ENCODE measurements around the gene SHH. TPM values are rescaled to one million over a fixed set of nuclear protein-coding genes. Genes with fewer than 3 reads are reported as not detected.

SHH gene
- total and polyA plus RNA-seq, 2 of the 13 experiments (the other 11 are each of a cell fraction or from before 2014, with no cell fraction given), result 1.9 to 3.4 TPM

GRCh38 chr7:155836216-155837125 is 24.2 kb upstream of the SHH start:
- DNase-seq (ENCODE audit: low spot score) (no peak), ATAC-seq (no peak; the same call in 2 of the 3 replicates), FAIRE-seq (no peak)
- in situ Hi-C loops (cut with HindIII; ENCODE audit: extremely low pct_ligation_motif_present, low pct_unique_long_range_greater_than_20kb) (no loop called here), intact Hi-C loops (cut with micrococcal nuclease; ENCODE audit: unreplicated experiment) (no loop called here)
- WGBS (ENCODE audit: low lambda C conversion rate), result 73% methylated on average over 10 of the region's 28 CpGs
- ChIA-PET POLR2A (no interaction called here), CTCF (ENCODE audit: low intra/inter-chr PET ratio, low total read pairs) (no interaction called here)
- H4K20me1 ChIP-seq (ENCODE audit: insufficient read depth, low read length), result no peaks in the 10 kb centered on the region
- H3K4me1 ChIP-seq (ENCODE audit: insufficient read depth, low read length), result peaks cover 11% of the 10 kb centered on the region
- TF ChIP-seq HNRNPL (IDR thresholded peaks at IDR 0.05; ENCODE audit: low read depth, low read length), result 0 out of 2 replicates have a peak, but pooled peaks have one; percentile 24
- TF ChIP-seq MED8 (CRISPR knock-in tag; IDR thresholded peaks at IDR 0.05; ENCODE audit: insufficient replicate concordance), result no peak
- TF ChIP-seq ZNF431 (CRISPR knock-in tag; IDR thresholded peaks at IDR 0.05; ENCODE audit: borderline replicate concordance, low read depth), result no peak
- no peaks in the 10 kb centered on the region for H3K79me2 ChIP-seq (ENCODE audit: insufficient read depth, low read length)
- BruUV-seq (replicated peaks), result no TSS peak
- H3K36me3 ChIP-seq (replicated peaks in 1 of 2; ENCODE audit: control insufficient read depth in 1 of 2, insufficient read depth in 2 of 2, low read length in 2 of 2), result no peaks in the 10 kb centered on the region
- no peaks in the 10 kb centered on the region for H3K9me3 ChIP-seq (ENCODE audit: low read length)
- H3K4me2 ChIP-seq (ENCODE audit: low read depth, low read length), result no peak overlapping the region
- H3K27me3 ChIP-seq (ENCODE audit: control insufficient read depth in 1 of 2, insufficient read depth in 2 of 2, low read length in 2 of 2), result peaks cover 12 to 73% of the 10 kb centered on the region in 2 experiments; a peak in 4 of 5 replicates
- no peak overlapping the region for H2AFZ ChIP-seq (ENCODE audit: low read length)
- H3K4me3 ChIP-seq (replicated peaks in 1 of 3; ENCODE audit: insufficient read depth in 1 of 3, low read depth in 2 of 3, low read length in 3 of 3), result no peak overlapping the region
- H3K27ac ChIP-seq (ENCODE audit: extremely low read length, insufficient read depth, low read length), result no peak overlapping the region
- H3K9ac ChIP-seq (ENCODE audit: insufficient read depth, low read depth, low read length), result no peak overlapping the region

DNA sequence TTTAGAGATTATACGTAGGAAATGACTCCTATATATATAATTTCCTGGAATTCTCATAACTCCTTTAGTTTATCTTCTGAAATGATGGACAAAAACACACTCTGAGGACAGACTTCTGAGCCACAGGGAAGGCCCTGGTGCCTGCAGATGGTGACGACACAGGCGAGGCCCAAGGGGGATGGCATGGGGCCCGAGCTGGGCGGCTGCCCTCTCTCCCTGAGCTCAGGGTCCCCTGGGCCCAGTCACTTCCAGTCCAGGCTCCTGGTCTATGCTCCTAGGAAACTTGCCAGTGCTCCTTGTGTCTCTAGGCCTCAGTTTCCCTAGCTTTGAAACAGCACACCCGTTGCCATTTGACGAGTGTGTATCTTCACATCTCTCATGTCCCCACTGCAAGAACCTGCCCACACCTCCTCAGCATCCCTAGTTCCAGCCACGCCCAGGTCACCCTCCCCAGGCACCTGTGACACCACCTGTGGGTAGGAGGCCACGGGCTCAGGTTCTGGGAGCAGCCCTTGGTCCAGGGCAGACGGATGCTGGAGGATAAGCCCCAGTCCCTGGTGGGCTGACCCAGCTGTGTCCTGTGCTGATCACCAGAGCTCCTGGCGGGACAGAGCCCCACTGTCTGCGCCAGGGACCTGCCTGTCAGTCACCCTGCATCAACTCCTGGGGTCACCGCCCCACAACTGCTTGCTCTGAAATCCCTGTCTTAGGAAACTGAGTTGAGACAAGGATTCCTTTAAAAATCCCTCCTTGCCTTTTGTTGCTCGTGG is 23.4 kb upstream of the SHH start:
- Histone ChIP-seq H3K79me2 (ENCODE audit: insufficient read depth, low read length) (no peaks in the 10 kb centered on the region), H3K36me3 (replicated peaks in 1 of 2; ENCODE audit: control insufficient read depth in 1 of 2, insufficient read depth in 2 of 2, low read length in 2 of 2) (no peaks in the 10 kb centered on the region), H3K9ac (ENCODE audit: insufficient read depth, low read depth, low read length) (no peak overlapping the region), H3K27ac (ENCODE audit: extremely low read length, insufficient read depth, low read length) (no peak overlapping the region), H3K4me3 (replicated peaks in 1 of 3; ENCODE audit: insufficient read depth in 1 of 3, low read depth in 2 of 3, low read length in 3 of 3) (no peak overlapping the region), H4K20me1 (ENCODE audit: insufficient read depth, low read length) (no peaks in the 10 kb centered on the region), H3K4me2 (ENCODE audit: low read depth, low read length) (no peak overlapping the region), H3K27me3 (ENCODE audit: control insufficient read depth in 1 of 2, insufficient read depth in 2 of 2, low read length in 2 of 2) (peaks cover 10 to 69% of the 10 kb centered on the region in 2 experiments; a peak in 4 of 5 replicates), H3K4me1 (ENCODE audit: insufficient read depth, low read length) (peaks cover 20% of the 10 kb centered on the region), H2AFZ (ENCODE audit: low read length) (no peak overlapping the region), H3K9me3 (ENCODE audit: low read length) (no peaks in the 10 kb centered on the region)
- no TSS peak for BruUV-seq (replicated peaks)
- ChIA-PET CTCF (ENCODE audit: low intra/inter-chr PET ratio, low total read pairs) (no interaction called here), POLR2A (no interaction called here)
- FAIRE-seq, result no peak
- in situ Hi-C loops (cut with HindIII; ENCODE audit: extremely low pct_ligation_motif_present, low pct_unique_long_range_greater_than_20kb), result no loop called here
- 25% methylated on average over 12 of the region's 14 CpGs for WGBS (ENCODE audit: low lambda C conversion rate)
- ATAC-seq, result no peak
- intact Hi-C loops (cut with micrococcal nuclease; ENCODE audit: unreplicated experiment), result no loop called here
- DNase-seq (ENCODE audit: low spot score), result no peak
- TF ChIP-seq ELF3 (CRISPR knock-in tag; IDR thresholded peaks at IDR 0.05), result no peak
- TF ChIP-seq, protein P1, sequence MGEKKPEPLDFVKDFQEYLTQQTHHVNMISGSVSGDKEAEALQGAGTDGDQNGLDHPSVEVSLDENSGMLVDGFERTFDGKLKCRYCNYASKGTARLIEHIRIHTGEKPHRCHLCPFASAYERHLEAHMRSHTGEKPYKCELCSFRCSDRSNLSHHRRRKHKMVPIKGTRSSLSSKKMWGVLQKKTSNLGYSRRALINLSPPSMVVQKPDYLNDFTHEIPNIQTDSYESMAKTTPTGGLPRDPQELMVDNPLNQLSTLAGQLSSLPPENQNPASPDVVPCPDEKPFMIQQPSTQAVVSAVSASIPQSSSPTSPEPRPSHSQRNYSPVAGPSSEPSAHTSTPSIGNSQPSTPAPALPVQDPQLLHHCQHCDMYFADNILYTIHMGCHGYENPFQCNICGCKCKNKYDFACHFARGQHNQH (CRISPR knock-in tag; IDR thresholded peaks at IDR 0.05), result no peak
- no peak for TF ChIP-seq ZNF879 (CRISPR knock-in tag; IDR thresholded peaks at IDR 0.05)
- no peak for TF ChIP-seq MED1 (CRISPR knock-in tag; IDR thresholded peaks at IDR 0.05)
- TF ChIP-seq GPBP1L1 (CRISPR knock-in tag; IDR thresholded peaks at IDR 0.05), result no peak
- no peak for TF ChIP-seq PBX3 (CRISPR knock-in tag; IDR thresholded peaks at IDR 0.05; ENCODE audit: borderline replicate concordance)
- TF ChIP-seq GATAD2A (CRISPR knock-in tag; IDR thresholded peaks at IDR 0.05), result no peak
- TF ChIP-seq, protein P2, sequence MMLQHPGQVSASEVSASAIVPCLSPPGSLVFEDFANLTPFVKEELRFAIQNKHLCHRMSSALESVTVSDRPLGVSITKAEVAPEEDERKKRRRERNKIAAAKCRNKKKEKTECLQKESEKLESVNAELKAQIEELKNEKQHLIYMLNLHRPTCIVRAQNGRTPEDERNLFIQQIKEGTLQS (CRISPR knock-in tag; IDR thresholded peaks at IDR 0.05), result no peak

Measured in HepG2 (cell line).